Measurements from ENCODE around the gene SYNE1. TPM values are rescaled to one million over a fixed set of nuclear protein-coding genes. Genes with fewer than 3 reads are reported as not detected.

Gene SYNE1
- total RNA-seq, 2 experiments from 2014 or later, result 74.6 to 140 TPM

- no peak overlapping the region for H3K4me3 ChIP-seq (ENCODE audit: low read depth, low read length, poor library complexity, severe bottlenecking)
- no peak overlapping the region for H3K4me2 ChIP-seq (ENCODE audit: low read length)
- TF ChIP-seq EZH2phosphoT487 (IDR thresholded peaks at IDR 0.05; ENCODE audit: borderline replicate concordance, low read depth, low read length) (no peak), CTCF (conservative IDR thresholded peaks at IDR 0.05; ENCODE audit: low read length) (no peak)
- ChIA-PET CTCF (ENCODE audit: unreplicated experiment) (no interaction called here), POLR2A (interaction anchor here (0.7 to 2.0 kb wide), 2 partner anchors 35 to 42 kb away, joined by 4 to 5 read pairs; no protein-coding TSS in a partner anchor)
- BruUV-seq (replicated peaks), result no TSS peak
- no peak for DNase-seq (ENCODE audit: low spot score)
- H3K36me3 ChIP-seq (ENCODE audit: insufficient read depth, low read length), result peaks cover 91% of the 10 kb centered on the region
- no peak overlapping the region for H3K27ac ChIP-seq (ENCODE audit: low read depth, low read length, poor library complexity, severe bottlenecking)
- no peaks in the 10 kb centered on the region for H3K4me1 ChIP-seq (ENCODE audit: insufficient read depth, low read length, poor library complexity, severe bottlenecking)
- H2AFZ ChIP-seq (ENCODE audit: low read length), result no peak overlapping the region
- no peaks in the 10 kb centered on the region for H3K79me2 ChIP-seq (ENCODE audit: insufficient read depth, low read depth, low read length)
- intact Hi-C loops (cut with micrococcal nuclease; ENCODE audit: unreplicated experiment), result no loop called here
- no peaks in the 10 kb centered on the region for H3K9me2 ChIP-seq (ENCODE audit: insufficient read depth, low read length)
- H4K20me1 ChIP-seq (ENCODE audit: insufficient read depth, low read length), result no peaks in the 10 kb centered on the region
- no peaks in the 10 kb centered on the region for H3K9me3 ChIP-seq (ENCODE audit: low read length)
These were observed 487.0 kb downstream of the SYNE1 start for GRCh38 chr6:152150196-152150595.

- no peak overlapping the region for H3K4me2 ChIP-seq (ENCODE audit: low read length)
- DNase-seq (ENCODE audit: low spot score), result no peak
- peaks cover 87% of the 10 kb centered on the region for H3K36me3 ChIP-seq (ENCODE audit: insufficient read depth, low read length)
- H3K9me2 ChIP-seq (ENCODE audit: insufficient read depth, low read length), result no peaks in the 10 kb centered on the region
- CTCF ChIA-PET (ENCODE audit: unreplicated experiment), result interaction anchor here (0.6 kb wide), 1 partner anchor 549 kb away, joined by 3 read pairs; no protein-coding TSS in a partner anchor
- intact Hi-C loops (cut with micrococcal nuclease; ENCODE audit: unreplicated experiment), result no loop called here
- no peak overlapping the region for H3K4me3 ChIP-seq (ENCODE audit: low read depth, low read length, poor library complexity, severe bottlenecking)
- TF ChIP-seq CTCF (conservative IDR thresholded peaks at IDR 0.05; ENCODE audit: low read length), result no peak
- TF ChIP-seq EZH2phosphoT487 (IDR thresholded peaks at IDR 0.05; ENCODE audit: borderline replicate concordance, low read depth, low read length), result no peak
- no TSS peak for BruUV-seq (replicated peaks)
- H3K27ac ChIP-seq (ENCODE audit: low read depth, low read length, poor library complexity, severe bottlenecking), result no peak overlapping the region
- POLR2A ChIA-PET, result interaction anchor here (0.7 to 0.8 kb wide), 2 partner anchors 9 to 120 kb away, joined by 3 read pairs; no protein-coding TSS in a partner anchor
- no peaks in the 10 kb centered on the region for H4K20me1 ChIP-seq (ENCODE audit: insufficient read depth, low read length)
- no peaks in the 10 kb centered on the region for H3K9me3 ChIP-seq (ENCODE audit: low read length)
- H2AFZ ChIP-seq (ENCODE audit: low read length), result no peak overlapping the region
- H3K4me1 ChIP-seq (ENCODE audit: insufficient read depth, low read length, poor library complexity, severe bottlenecking), result no peaks in the 10 kb centered on the region
- no peaks in the 10 kb centered on the region for H3K79me2 ChIP-seq (ENCODE audit: insufficient read depth, low read depth, low read length)
These were observed 488.8 kb downstream of the SYNE1 start for GRCh38 chr6:152148412-152148811.

- no peaks in the 10 kb centered on the region for H3K9me2 ChIP-seq (ENCODE audit: insufficient read depth, low read length)
- H3K4me2 ChIP-seq (ENCODE audit: low read length), result no peak overlapping the region
- peaks cover 87% of the 10 kb centered on the region for H3K36me3 ChIP-seq (ENCODE audit: insufficient read depth, low read length)
- no peaks in the 10 kb centered on the region for H4K20me1 ChIP-seq (ENCODE audit: insufficient read depth, low read length)
- H3K4me1 ChIP-seq (ENCODE audit: insufficient read depth, low read length, poor library complexity, severe bottlenecking), result no peaks in the 10 kb centered on the region
- no peak overlapping the region for H3K4me3 ChIP-seq (ENCODE audit: low read depth, low read length, poor library complexity, severe bottlenecking)
- H3K79me2 ChIP-seq (ENCODE audit: insufficient read depth, low read depth, low read length), result no peaks in the 10 kb centered on the region
- no peaks in the 10 kb centered on the region for H3K9me3 ChIP-seq (ENCODE audit: low read length)
- intact Hi-C loops (cut with micrococcal nuclease; ENCODE audit: unreplicated experiment), result no loop called here
- H3K27ac ChIP-seq (ENCODE audit: low read depth, low read length, poor library complexity, severe bottlenecking), result no peak overlapping the region
- POLR2A ChIA-PET, result no interaction called here
- CTCF ChIA-PET (ENCODE audit: unreplicated experiment), result no interaction called here
- no peak overlapping the region for H2AFZ ChIP-seq (ENCODE audit: low read length)
- no TSS peak for BruUV-seq (replicated peaks)
- TF ChIP-seq CTCF (conservative IDR thresholded peaks at IDR 0.05; ENCODE audit: low read length) (no peak), EZH2phosphoT487 (IDR thresholded peaks at IDR 0.05; ENCODE audit: borderline replicate concordance, low read depth, low read length) (no peak)
- DNase-seq (ENCODE audit: low spot score), result no peak
These were observed 489.9 kb downstream of the SYNE1 start for GRCh38 chr6:152147269-152147668.

All from OCI-LY7 (cell line).